Skeletal muscle cell (primary cell): ENCODE data around the gene PSTPIP1.

ENCODE experiments used
- DNase-seq: peaks from one replicate; pipeline ENCODE4 v3.0.0-alpha.2; 2010; ENCODE audit warnings: low read depth
- H3K4me3 ChIP-seq: 2 replicates; pipeline ENCODE4 v1.5.1; 2011; ENCODE audit warnings: low read depth, mild to moderate bottlenecking, control low read depth, low read length, moderate library complexity

PSTPIP1 gene

GRCh38 chr15:77036537-77037387, 41.8 kb downstream of the PSTPIP1 start:
- no peak overlapping the region for H3K4me3 ChIP-seq
- no peak for DNase-seq

GRCh38 chr15:77037388-77038209, 42.7 kb downstream of the PSTPIP1 start:
- no peak overlapping the region for H3K4me3 ChIP-seq
- DNase-seq = no peak

GRCh38 chr15:77038312-77039216, 43.6 kb downstream of the PSTPIP1 start:
- no peak for DNase-seq
- H3K4me3 ChIP-seq = no peak overlapping the region

GRCh38 chr15:77039217-77039533, 44.2 kb downstream of the PSTPIP1 start:
- DNase-seq = no peak
- H3K4me3 ChIP-seq = no peak overlapping the region

- DNase-seq = no peak
- no peak overlapping the region for H3K4me3 ChIP-seq
These were observed 44.9 kb downstream of the PSTPIP1 start for GRCh38 chr15:77039848-77040247.

- DNase-seq = peak; percentile 22
- no peak overlapping the region for H3K4me3 ChIP-seq
These were observed 45.7 kb downstream of the PSTPIP1 start for GRCh38 chr15:77040673-77041072.

- H3K4me3 ChIP-seq = no peak overlapping the region
- no peak for DNase-seq
These were observed 47.5 kb downstream of the PSTPIP1 start for GRCh38 chr15:77042245-77042919.

GRCh38 chr15:77042955-77043920, 48.3 kb downstream of the PSTPIP1 start:
- H3K4me3 ChIP-seq = no peak overlapping the region
- no peak for DNase-seq

GRCh38 chr15:77044228-77045042, 49.5 kb downstream of the PSTPIP1 start:
- no peak for DNase-seq
- no peak overlapping the region for H3K4me3 ChIP-seq

GRCh38 chr15:77045985-77046384, 51.1 kb downstream of the PSTPIP1 start:
- no peak overlapping the region for H3K4me3 ChIP-seq
- no peak for DNase-seq

- no peak for DNase-seq
- no peak overlapping the region for H3K4me3 ChIP-seq
These were observed 51.9 kb downstream of the PSTPIP1 start for GRCh38 chr15:77046704-77047412.

- no peak overlapping the region for H3K4me3 ChIP-seq
- no peak for DNase-seq
These were observed 53.4 kb downstream of the PSTPIP1 start for GRCh38 chr15:77048135-77048876.

- no peak overlapping the region for H3K4me3 ChIP-seq
- no peak for DNase-seq
These were observed 57.6 kb downstream of the PSTPIP1 start for GRCh38 chr15:77052556-77052955.

GRCh38 chr15:77053709-77054108, 58.8 kb downstream of the PSTPIP1 start:
- H3K4me3 ChIP-seq = no peak overlapping the region
- no peak for DNase-seq

GRCh38 chr15:77057072-77057471, 62.1 kb downstream of the PSTPIP1 start:
- DNase-seq = no peak
- H3K4me3 ChIP-seq = no peak overlapping the region

GRCh38 chr15:77057685-77058084, 62.8 kb downstream of the PSTPIP1 start:
- no peak for DNase-seq
- H3K4me3 ChIP-seq = no peak overlapping the region
